Upper lobe of left lung (tissue), 4 donors: Measurements from ENCODE around the gene CHCHD6.

Source experiments
- EP300 ChIP-seq, 4 donors: sonication (generic); formaldehyde crosslinking; IDR thresholded peaks; one replicate each; pipeline ENCODE4 v1.5.1; 2017; ENCODE audit warnings: antibody characterized with exemption in 4 of 4, control low read depth in 2 of 4
- POLR2AphosphoS5 ChIP-seq, 2 donors: sonication (generic); formaldehyde crosslinking; IDR thresholded peaks; one replicate each; pipeline ENCODE4 v1.5.1; 2017; ENCODE audit warnings: antibody characterized with exemption in 2 of 2
- TF ChIP-seq, protein P1 (sequence below), 6 experiments: fragments of 450-650 bp in 4 of 6; fragments of 200-600 bp in 2 of 6; sonication (generic) in 2 of 6; IDR thresholded peaks; one replicate each; pipeline ENCODE4 v1.5.1; 2016 to 2019; ENCODE audit warnings: antibody characterized with exemption in 6 of 6

DNA sequence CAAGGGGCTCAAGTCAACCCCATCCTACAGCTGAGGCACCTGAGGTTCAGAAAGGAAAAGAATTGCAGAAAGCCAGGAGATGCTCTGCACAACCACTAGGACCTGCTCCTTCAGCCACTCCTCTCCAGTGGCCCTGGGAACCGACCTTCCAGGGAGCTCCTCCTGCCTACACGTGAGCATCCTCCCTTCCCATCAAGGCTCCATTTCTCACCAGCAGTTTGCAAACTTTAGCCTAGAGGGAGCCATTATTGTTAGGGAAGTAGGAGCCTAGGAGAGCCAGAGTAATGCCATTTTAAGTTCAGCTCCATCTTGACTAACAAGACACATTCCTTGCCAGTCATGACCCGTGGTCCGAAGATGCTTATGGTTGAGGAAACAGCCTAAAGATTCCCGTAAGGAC lies 11.2 kb upstream of the CHCHD6 start:
- TF ChIP-seq, protein P1, sequence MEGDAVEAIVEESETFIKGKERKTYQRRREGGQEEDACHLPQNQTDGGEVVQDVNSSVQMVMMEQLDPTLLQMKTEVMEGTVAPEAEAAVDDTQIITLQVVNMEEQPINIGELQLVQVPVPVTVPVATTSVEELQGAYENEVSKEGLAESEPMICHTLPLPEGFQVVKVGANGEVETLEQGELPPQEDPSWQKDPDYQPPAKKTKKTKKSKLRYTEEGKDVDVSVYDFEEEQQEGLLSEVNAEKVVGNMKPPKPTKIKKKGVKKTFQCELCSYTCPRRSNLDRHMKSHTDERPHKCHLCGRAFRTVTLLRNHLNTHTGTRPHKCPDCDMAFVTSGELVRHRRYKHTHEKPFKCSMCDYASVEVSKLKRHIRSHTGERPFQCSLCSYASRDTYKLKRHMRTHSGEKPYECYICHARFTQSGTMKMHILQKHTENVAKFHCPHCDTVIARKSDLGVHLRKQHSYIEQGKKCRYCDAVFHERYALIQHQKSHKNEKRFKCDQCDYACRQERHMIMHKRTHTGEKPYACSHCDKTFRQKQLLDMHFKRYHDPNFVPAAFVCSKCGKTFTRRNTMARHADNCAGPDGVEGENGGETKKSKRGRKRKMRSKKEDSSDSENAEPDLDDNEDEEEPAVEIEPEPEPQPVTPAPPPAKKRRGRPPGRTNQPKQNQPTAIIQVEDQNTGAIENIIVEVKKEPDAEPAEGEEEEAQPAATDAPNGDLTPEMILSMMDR (IDR thresholded peaks at IDR 0.05), result no peak
- TF ChIP-seq POLR2AphosphoS5 (IDR thresholded peaks at IDR 0.05) (no peak), EP300 (IDR thresholded peaks at IDR 0.05) (no peak)
